Activated CD4-positive, alpha-beta T cell treated with anti-CD3 and anti-CD28 coated beads, Interleukin-2, amount 50 U/mL, for 4 hours (primary cell): ENCODE results near the gene LHX5.

Experiments used
- DNase-seq, 2 experiments: peaks; one replicate each; pipeline ENCODE4 v3.0.0-alpha.2; 2020

Gene LHX5

GRCh38 chr12:113438523-113439300 is 33.0 kb downstream of the LHX5 start:
- DNase-seq: no peak

GRCh38 chr12:113437729-113438100 is 34.0 kb downstream of the LHX5 start:
- DNase-seq: no peak

GRCh38 chr12:113436993-113437728 is 34.5 kb downstream of the LHX5 start:
- no peak for DNase-seq

- no peak for DNase-seq
These were observed 35.1 kb downstream of the LHX5 start for GRCh38 chr12:113436586-113436985.

- DNase-seq: no peak
These were observed 36.3 kb downstream of the LHX5 start for GRCh38 chr12:113435367-113435766.

- DNase-seq: no peak
These were observed 38.7 kb downstream of the LHX5 start for GRCh38 chr12:113432986-113433385.

GRCh38 chr12:113428482-113428881 is 43.2 kb downstream of the LHX5 start:
- DNase-seq: no peak

DNA sequence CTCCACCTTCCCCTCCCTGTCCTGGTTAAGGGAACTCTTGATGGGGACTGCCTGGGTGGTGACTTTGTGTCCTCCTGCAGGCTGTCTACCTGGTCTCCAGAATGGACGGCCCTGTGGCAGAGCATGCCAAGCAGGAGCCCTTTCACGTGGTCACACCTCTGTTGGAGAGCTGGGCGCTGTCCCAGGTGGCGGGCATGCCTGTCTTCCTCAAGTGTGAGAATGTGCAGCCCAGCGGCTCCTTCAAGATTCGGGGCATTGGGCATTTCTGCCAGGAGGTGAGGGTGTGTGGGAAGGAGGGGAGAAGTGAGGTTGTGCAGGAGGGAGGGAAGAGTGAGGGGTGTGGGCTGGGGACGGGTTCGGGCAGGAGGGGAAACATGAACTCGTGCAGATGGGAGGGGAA is 43.8 kb downstream of the LHX5 start:
- no peak for DNase-seq

- no peak for DNase-seq
These were observed 45.7 kb downstream of the LHX5 start for GRCh38 chr12:113425960-113426453.

- peak; percentile 35 to 44 for DNase-seq
These were observed 46.5 kb downstream of the LHX5 start for GRCh38 chr12:113424915-113425823.

DNA sequence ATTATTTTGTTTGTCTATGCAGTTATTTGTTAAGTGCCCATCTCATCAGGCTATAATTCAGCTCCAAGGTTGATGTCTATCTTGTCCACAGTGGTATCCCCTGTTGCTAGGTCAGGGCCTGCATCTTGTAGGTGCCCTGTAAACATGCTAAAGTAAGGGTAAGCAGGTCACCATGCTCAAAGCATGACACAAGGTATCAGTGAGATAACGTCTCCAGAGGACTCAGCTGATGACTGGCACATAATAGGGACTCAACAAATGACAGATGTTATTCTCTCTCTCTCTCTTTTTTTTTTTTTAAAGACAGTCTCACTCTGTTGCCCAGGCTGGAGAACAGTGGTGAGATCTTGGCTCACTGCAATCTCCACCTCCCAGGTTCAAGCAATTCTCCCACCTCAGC is 47.2 kb downstream of the LHX5 start:
- no peak for DNase-seq

GRCh38 chr12:113422886-113423669 is 48.6 kb downstream of the LHX5 start:
- DNase-seq: no peak

GRCh38 chr12:113422030-113422885 is 49.4 kb downstream of the LHX5 start, which contains the start of gene SDSL:
Gene SDSL (plus strand): TSS chr12:113422380. CDS start chr12:113427983, 5,603 bp downstream.
- DNase-seq: no peak

DNA sequence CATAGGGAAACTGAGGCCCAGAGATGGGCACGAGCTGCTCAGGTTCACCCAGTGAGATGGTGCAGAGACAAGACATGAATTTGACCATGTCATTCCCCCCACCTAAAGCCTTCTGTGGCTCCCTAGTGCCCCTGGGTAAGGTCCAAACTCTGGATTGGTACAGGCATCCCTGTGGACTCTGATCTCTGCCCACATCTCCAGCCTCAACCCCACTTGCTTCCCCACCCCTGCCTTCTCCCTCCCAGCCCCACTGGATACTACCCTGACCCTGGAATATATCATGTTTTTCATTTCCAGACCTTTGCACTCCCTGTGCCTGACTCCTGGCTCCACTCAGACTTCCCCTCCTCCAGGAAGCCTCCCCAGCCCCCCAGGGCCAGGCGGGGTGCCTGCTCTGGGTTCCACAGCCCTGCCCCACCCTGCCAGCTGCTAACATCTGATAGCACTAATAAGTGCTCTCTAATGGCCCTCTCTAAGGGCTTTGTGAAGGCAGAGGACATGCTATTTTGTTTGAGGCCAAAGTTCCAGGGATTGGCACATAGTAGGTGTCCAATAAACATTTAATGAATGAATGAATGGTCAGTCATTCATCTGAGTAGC is 50.6 kb downstream of the LHX5 start:
- DNase-seq: no peak

DNA sequence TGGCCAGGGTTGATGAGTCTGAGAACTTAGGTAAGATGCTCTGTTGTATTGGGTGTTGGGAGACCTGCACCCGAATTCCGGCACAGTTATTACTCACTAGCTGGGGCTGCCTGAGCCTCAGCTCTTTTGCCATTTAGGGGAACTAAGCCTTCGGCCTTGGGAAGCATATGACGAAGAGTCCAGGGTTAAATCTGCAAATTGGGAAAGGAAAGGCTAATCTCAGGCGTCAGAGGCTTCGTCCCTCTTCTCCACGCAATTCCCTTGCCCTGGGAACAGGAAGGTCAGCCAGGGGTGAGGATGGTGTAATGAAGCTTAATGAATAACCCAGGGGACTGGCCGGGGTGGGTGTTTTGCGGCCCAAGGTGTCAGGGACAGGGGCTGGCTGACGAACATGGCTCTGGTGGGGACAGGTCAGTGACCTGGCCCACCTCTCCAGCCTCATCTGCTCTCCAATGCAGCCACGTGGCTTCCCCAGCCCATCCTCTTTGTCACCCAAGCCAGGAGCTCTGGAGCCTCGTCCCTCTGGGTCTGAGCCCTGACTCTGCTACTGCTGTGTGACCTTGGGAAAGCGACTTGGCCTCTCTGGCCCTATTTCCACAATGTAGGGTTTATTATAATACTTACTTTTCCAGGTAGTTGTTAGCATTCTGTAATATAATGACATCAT is 53.3 kb downstream of the LHX5 start:
- DNase-seq: no peak

DNA sequence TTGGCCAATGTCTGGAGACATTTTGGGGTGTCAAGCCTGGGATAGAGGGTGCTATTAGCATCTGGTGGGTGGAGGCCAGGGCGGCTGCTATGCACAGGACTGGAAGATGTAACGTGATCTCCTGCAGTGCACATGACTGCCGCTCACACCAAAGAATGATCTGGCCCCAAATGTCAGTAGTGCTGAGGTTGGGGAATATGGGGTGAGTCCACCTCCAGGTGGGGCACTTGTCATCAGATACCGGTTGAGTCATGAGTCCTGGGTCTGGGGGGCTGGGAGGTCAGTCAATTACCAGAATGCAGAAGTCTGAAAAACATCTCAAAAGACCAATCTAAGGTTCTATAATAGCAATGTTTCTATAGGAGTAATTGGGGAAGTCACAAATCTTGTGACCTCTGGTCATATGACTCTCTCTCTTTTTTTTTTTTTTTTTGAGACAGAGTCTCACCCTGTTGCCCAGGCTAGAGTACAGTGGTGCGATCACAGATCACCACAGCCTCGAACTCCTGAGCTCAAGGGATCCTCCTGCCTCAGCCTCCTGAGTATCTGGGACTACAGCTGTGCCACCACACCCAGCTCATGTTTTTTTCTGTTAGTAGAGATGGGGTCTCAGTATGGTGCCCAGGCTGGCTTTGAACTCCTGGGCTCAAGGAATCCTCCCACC is 55.4 kb downstream of the LHX5 start:
- no peak for DNase-seq

DNA sequence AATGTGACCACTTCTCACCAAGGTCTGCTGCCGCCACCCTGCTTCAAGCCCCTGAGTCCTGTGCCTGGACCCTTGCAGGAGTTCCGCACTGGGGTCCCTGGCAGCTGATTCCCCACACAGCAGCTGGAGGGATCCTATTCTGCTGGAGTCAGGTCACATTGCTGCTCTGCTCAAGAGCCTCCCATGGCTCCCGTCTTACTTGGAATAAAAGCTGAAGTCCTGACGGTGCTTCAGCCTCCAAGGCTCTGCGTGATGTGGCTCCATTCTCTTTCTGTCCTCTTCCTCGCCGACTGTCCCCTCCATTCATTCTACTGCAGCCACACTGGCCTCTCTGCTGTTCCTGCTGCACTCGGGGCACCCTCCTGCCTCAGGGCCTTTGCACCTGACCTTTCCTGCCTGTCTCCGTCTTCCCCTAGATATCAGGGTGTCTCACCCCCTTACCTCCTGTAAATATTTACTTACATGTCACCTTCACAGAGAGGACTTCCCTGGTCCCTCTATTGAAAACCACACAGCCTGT is 57.1 kb downstream of the LHX5 start:
- no peak for DNase-seq

GRCh38 chr12:113413488-113413939 is 58.2 kb downstream of the LHX5 start:
- no peak for DNase-seq
